Activated T-cell treated with anti-CD3 and anti-CD28 coated beads, Interleukin-2, amount 50 U/mL, for 1 hour (primary cell): ENCODE measurements around the gene LGALS12.

ENCODE experiments used
- DNase-seq: peaks from one replicate; pipeline ENCODE4 v3.0.0-alpha.2; 2020

Gene LGALS12

GRCh38 chr11:63564056-63564774, 58.3 kb downstream of the LGALS12 start:
- no peak for DNase-seq

GRCh38 chr11:63564784-63565350, 59.0 kb downstream of the LGALS12 start:
- DNase-seq, result no peak
